ENCODE measurements around the gene LEFTY2.

Gene LEFTY2

DNA sequence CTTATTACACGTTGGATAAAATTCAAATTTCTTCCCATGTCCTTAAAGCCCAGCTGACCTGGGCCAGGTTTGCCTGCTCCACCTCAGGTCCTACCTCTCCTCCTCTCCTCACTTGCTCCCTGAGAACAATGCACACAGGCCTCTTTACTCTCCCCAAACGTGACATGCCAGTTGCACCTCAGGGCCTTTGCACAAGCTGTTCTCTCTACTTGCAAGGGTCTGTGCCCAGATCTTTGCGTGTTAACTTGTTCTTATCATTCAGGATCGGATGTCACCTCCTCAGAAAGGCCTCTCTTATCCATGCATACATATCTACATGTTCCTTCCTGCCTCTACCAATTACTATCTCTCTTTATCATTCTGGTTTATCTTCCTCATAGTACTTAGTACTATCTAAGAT lies 37.4 kb downstream of the LEFTY2 start:
- no peak for DNase-seq (ENCODE audit: low spot score)
- TF ChIP-seq, protein P1, sequence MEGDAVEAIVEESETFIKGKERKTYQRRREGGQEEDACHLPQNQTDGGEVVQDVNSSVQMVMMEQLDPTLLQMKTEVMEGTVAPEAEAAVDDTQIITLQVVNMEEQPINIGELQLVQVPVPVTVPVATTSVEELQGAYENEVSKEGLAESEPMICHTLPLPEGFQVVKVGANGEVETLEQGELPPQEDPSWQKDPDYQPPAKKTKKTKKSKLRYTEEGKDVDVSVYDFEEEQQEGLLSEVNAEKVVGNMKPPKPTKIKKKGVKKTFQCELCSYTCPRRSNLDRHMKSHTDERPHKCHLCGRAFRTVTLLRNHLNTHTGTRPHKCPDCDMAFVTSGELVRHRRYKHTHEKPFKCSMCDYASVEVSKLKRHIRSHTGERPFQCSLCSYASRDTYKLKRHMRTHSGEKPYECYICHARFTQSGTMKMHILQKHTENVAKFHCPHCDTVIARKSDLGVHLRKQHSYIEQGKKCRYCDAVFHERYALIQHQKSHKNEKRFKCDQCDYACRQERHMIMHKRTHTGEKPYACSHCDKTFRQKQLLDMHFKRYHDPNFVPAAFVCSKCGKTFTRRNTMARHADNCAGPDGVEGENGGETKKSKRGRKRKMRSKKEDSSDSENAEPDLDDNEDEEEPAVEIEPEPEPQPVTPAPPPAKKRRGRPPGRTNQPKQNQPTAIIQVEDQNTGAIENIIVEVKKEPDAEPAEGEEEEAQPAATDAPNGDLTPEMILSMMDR (IDR thresholded peaks at IDR 0.05; ENCODE audit: extremely low read depth, missing control alignments) = no peak

DNA sequence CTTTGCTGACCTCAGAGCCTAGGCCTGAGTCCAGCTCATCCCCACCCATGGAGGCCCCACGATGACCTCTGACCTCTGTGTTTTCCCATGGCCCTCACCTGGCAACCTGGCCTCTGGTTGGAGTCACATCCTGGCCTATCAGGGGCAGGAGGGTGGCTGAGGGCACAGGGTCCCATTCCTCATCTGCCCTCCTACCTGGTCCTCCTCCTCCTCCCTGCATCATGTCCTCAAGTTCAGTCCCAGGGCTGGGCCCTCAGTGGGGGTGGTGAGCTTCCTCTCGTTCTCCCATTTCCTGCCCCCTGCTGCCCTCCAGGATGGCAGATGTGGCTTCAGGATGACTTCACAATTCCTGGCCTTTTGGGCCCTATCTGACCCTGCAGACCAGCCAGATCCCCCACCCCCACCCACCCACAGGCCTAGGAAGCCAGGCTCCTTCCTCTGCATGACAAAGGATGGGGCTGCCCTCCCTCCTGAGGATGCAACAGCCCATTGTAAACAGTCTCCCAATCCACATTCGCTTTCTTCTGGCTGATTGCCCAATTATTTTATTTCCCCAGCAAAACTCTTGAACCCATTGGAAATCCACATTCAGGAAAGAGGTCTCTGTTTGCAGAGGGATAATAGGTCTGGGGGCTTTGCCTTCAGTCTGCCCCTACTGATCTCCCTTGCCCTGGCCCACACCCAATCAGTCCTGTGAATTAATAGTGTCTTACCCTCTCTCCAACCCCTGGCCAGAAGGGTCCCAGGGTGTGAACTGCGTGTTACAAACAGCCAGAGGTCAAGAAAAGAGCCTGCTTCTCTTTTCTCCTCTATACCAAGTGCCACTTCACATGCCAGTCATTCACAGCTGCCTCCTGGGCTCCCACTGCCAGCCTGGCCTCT lies 41.7 kb downstream of the LEFTY2 start:
- TF ChIP-seq, protein P1 (IDR thresholded peaks at IDR 0.05; ENCODE audit: extremely low read depth, missing control alignments) = no peak
- no peak for DNase-seq (ENCODE audit: low spot score)

DNA sequence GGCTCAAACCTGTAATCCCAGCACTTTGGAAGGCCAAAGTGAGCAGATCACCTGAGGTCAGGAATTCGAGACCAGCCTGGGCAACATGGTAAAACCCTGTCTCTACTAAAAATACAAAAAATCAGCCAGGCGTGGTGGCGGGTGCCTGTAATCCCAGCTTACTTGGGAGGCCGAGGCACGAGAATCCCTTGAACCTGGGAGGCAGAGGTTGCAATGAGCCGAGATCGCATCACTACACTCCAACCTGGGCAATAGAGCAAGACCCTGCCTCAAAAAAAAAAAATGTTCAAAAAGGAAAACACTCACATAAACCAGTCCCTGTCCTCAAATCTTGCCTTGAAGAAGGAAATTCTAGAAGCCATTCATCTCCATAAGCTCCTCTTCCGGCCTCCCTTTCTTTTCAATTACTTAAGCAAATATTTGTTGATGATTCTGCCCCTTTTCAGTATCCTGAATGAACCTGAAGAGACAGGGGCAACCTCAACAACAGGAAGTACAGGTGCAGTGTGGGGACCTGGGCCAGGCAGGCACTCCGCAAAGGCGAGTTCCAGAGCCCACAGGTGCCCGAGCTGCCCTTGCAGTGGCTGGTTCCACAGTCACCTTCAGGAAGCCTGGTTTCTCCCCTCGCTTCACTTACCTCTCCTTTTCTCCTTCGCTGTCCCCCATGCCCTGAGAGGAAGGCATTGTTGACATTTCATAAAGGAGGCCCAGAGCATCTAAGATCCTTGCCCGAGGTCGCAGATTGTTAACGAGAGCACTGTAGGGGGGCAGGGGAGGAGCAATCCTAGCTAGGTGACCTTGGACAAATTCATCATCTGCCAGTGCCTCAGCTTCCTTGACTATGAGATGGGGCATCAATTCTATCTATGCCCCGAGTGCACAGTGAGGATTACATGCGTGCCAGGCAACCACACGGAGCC lies 43.2 kb downstream of the LEFTY2 start:
- DNase-seq (ENCODE audit: low spot score) = no peak
- TF ChIP-seq, protein P1 (IDR thresholded peaks at IDR 0.05; ENCODE audit: extremely low read depth, missing control alignments) = no peak

DNA sequence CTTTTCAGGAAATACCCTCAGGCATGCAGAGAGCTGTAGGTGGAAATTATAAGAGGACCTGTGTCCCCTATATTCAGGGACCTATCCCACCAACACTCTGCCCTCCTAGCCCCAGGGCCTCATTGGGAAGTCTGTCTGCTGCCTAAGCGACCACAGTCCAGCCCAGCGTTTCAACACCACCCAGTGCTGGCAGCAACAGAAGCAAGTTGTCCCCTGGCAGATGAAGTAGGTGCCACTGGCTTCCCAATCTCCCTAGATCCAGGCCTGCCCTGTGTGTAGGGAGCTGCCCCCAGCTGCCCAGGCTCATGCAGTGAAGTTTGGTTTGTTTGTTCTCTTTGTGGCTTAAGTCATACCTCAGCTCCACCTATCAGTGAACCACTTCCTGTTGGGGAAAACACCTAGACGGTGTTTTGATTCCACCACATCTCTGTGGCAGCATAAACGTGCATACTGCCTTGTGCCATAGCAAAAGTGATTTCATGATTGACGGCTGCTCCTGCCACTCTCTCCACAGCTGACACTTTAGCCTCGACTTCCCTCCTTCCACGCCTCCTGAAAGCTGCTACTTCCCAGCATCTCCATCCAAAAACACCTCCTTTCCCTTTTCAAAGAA lies 44.0 kb downstream of the LEFTY2 start:
- TF ChIP-seq, protein P1 (IDR thresholded peaks at IDR 0.05; ENCODE audit: extremely low read depth, missing control alignments) = no peak
- DNase-seq (ENCODE audit: low spot score) = peak; percentile 92

DNA sequence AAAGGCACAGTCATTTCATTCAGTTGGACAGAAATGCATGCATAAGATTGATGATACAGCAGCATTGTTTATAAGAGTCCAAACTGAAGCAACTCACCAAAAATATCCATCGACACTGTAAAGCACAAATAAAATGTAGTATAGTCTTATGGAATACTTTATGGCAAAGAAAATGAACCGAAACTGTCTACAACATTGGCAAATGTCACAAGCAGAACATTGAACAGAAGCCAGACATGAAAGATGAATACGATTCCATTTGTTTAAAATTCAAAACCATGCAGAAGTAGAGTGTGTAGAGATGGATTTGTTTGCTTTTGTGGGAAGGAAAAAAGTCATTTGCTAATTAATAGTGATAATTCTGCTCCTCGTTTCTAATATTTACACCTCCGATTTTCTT lies 44.5 kb downstream of the LEFTY2 start:
- DNase-seq (ENCODE audit: low spot score) = no peak
- TF ChIP-seq, protein P1 (IDR thresholded peaks at IDR 0.05; ENCODE audit: extremely low read depth, missing control alignments) = no peak

DNA sequence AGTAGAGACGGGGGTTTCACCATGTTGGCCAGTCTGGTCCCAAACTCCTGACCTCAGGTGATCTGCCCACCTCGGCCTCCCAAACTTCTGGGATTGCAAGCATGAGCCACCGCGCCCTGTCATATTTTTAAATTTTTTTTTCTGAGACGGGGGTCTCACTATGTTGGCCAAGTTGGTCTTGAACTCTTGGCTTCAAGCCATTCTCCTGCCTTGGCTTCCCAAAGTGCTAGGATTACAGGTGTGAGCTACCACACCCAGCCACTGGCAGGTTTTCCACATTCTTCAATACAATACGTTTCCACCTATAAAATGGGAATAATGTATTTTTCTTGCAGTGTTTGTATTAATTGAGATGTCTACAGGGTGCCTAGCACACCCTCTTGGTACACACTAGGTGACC lies 48.7 kb downstream of the LEFTY2 start:
- no peak for DNase-seq (ENCODE audit: low spot score)
- TF ChIP-seq, protein P1 (IDR thresholded peaks at IDR 0.05; ENCODE audit: extremely low read depth, missing control alignments) = no peak

Measured in GM20000 (cell line).